ENCODE measurements around the gene CXCL12.

- TF ChIP-seq CTCF (IDR thresholded peaks at IDR 0.05) (no peak), POLR2A (IDR thresholded peaks at IDR 0.05) (no peak)
Measured at GRCh38 chr10:44389150-44389549, 4.3 kb upstream of the CXCL12 start.

Data from esophagus squamous epithelium (tissue), 4 donors.